Measurements from ENCODE around the gene RAB7B.

Gene RAB7B

DNA sequence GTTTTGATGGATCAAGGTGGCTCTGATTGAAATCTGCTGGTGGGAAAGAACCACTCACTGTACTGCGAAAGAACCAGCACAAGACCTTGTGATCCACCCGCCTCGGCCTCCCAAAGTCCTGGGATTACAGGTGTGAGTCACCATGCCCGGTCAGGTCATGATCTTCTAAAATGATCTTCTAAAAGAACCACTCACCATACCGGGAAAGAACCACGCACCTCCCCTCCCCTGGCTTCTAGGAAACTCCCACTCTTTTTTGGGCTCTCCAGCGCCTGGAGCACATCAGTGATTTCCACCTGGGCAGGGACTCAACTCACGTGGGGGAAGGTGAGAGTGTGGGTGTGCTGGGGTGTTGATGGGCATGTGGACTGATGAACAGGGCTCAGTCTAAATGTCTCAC is 7.9 kb upstream of the RAB7B start:
- TF ChIP-seq FOXP2 (optimal IDR thresholded peaks at IDR 0.05; ENCODE audit: borderline replicate concordance, extremely low read depth, extremely low read length, insufficient read depth) (no peak), POLR2AphosphoS5 (IDR thresholded peaks at IDR 0.05; ENCODE audit: low read depth, low read length) (no peak), SIN3A (IDR thresholded peaks at IDR 0.05; ENCODE audit: borderline replicate concordance, insufficient read depth, low read length) (no peak), TAF1 (IDR thresholded peaks at IDR 0.05; ENCODE audit: borderline replicate concordance, insufficient read depth, low read length) (no peak)
- TF ChIP-seq, protein P1, sequence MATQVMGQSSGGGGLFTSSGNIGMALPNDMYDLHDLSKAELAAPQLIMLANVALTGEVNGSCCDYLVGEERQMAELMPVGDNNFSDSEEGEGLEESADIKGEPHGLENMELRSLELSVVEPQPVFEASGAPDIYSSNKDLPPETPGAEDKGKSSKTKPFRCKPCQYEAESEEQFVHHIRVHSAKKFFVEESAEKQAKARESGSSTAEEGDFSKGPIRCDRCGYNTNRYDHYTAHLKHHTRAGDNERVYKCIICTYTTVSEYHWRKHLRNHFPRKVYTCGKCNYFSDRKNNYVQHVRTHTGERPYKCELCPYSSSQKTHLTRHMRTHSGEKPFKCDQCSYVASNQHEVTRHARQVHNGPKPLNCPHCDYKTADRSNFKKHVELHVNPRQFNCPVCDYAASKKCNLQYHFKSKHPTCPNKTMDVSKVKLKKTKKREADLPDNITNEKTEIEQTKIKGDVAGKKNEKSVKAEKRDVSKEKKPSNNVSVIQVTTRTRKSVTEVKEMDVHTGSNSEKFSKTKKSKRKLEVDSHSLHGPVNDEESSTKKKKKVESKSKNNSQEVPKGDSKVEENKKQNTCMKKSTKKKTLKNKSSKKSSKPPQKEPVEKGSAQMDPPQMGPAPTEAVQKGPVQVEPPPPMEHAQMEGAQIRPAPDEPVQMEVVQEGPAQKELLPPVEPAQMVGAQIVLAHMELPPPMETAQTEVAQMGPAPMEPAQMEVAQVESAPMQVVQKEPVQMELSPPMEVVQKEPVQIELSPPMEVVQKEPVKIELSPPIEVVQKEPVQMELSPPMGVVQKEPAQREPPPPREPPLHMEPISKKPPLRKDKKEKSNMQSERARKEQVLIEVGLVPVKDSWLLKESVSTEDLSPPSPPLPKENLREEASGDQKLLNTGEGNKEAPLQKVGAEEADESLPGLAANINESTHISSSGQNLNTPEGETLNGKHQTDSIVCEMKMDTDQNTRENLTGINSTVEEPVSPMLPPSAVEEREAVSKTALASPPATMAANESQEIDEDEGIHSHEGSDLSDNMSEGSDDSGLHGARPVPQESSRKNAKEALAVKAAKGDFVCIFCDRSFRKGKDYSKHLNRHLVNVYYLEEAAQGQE (IDR thresholded peaks at IDR 0.05; ENCODE audit: insufficient read depth in 1 of 2, low read depth in 2 of 2, low read length in 2 of 2) = no peak

DNA sequence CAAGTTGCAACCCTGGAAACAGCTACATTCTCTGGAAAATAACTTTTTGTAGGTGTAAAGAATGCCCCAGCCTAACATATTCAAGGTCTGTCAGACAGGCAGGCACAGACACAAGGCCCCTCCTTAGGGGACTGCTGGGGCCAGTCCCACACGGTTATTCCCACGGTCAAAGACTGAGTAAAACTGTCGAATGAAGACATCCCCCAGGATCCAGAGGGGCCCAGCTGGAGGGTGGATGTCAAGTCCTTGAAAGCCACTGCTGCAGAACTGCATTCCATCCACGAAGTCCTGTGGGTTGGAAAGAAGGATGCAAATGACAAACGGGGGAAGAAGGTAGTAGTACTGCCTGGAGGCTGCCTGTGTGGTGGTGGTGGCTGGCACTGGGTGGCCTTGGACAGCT is 6.9 kb upstream of the RAB7B start:
- TF ChIP-seq, protein P1 (IDR thresholded peaks at IDR 0.05; ENCODE audit: insufficient read depth in 1 of 2, low read depth in 2 of 2, low read length in 2 of 2) = no peak

- TF ChIP-seq, protein P1 (IDR thresholded peaks at IDR 0.05; ENCODE audit: insufficient read depth in 1 of 2, low read depth in 2 of 2, low read length in 2 of 2) = no peak
- TF ChIP-seq SIN3A (IDR thresholded peaks at IDR 0.05; ENCODE audit: borderline replicate concordance, insufficient read depth, low read length) = no peak
- no peak for TF ChIP-seq TAF1 (IDR thresholded peaks at IDR 0.05; ENCODE audit: borderline replicate concordance, insufficient read depth, low read length)
- no peak for TF ChIP-seq POLR2AphosphoS5 (IDR thresholded peaks at IDR 0.05; ENCODE audit: low read depth, low read length)
- TF ChIP-seq FOXP2 (optimal IDR thresholded peaks at IDR 0.05; ENCODE audit: borderline replicate concordance, extremely low read depth, extremely low read length, insufficient read depth) = no peak
These were observed 3.8 kb upstream of the RAB7B start for GRCh38 chr1:206006946-206007345.

- TF ChIP-seq SIN3A (IDR thresholded peaks at IDR 0.05; ENCODE audit: borderline replicate concordance, insufficient read depth, low read length) (no peak), TAF1 (IDR thresholded peaks at IDR 0.05; ENCODE audit: borderline replicate concordance, insufficient read depth, low read length) (no peak), POLR2AphosphoS5 (IDR thresholded peaks at IDR 0.05; ENCODE audit: low read depth, low read length) (no peak), FOXP2 (optimal IDR thresholded peaks at IDR 0.05; ENCODE audit: borderline replicate concordance, extremely low read depth, extremely low read length, insufficient read depth) (no peak)
- TF ChIP-seq, protein P1 (IDR thresholded peaks at IDR 0.05; ENCODE audit: insufficient read depth in 1 of 2, low read depth in 2 of 2, low read length in 2 of 2) = no peak
These were observed 2.6 kb upstream of the RAB7B start for GRCh38 chr1:206005778-206006180.

GRCh38 chr1:206005234-206005633 is 2.0 kb upstream of the RAB7B start:
- TF ChIP-seq TAF1 (IDR thresholded peaks at IDR 0.05; ENCODE audit: borderline replicate concordance, insufficient read depth, low read length) = no peak
- no peak for TF ChIP-seq POLR2AphosphoS5 (IDR thresholded peaks at IDR 0.05; ENCODE audit: low read depth, low read length)
- TF ChIP-seq, protein P1 (IDR thresholded peaks at IDR 0.05; ENCODE audit: insufficient read depth in 1 of 2, low read depth in 2 of 2, low read length in 2 of 2) = no peak
- no peak for TF ChIP-seq SIN3A (IDR thresholded peaks at IDR 0.05; ENCODE audit: borderline replicate concordance, insufficient read depth, low read length)
- TF ChIP-seq FOXP2 (optimal IDR thresholded peaks at IDR 0.05; ENCODE audit: borderline replicate concordance, extremely low read depth, extremely low read length, insufficient read depth) = no peak
